ENCODE measurements around the gene TMEM108. TPM values are rescaled to one million over a fixed set of nuclear protein-coding genes. Genes with fewer than 3 reads are reported as not detected.

TMEM108 gene
- total and polyA plus RNA-seq, 11 donors, result 0.14 to 2.8 (median 0.57) TPM

- no peaks in the 10 kb centered on the region for H3K36me3 ChIP-seq
- H3K9me3 ChIP-seq, result peaks cover 0 to 13% (median 7%) of the 10 kb centered on the region in 12 donors
- DNase-seq, result no peak
- H3K4me1 ChIP-seq, result no peaks in the 10 kb centered on the region
- no peak overlapping the region for H3K4me3 ChIP-seq
- TF ChIP-seq CTCF (IDR thresholded peaks at IDR 0.05) (no peak), POLR2A (IDR thresholded peaks at IDR 0.05) (no peak)
- no peak for ATAC-seq
- 62 to 83% (median 70%) methylated on average over 3 of the region's 3 CpGs for WGBS, 4 donors
- no peak overlapping the region for H3K27ac ChIP-seq
- H3K27me3 ChIP-seq, result no peaks in the 10 kb centered on the region
- intact Hi-C loops (cut with DNase I), result no loop called here
Measured at GRCh38 chr3:133227813-133228212, 189.6 kb downstream of the TMEM108 start.

- ATAC-seq, result no peak
Measured at GRCh38 chr3:133230195-133230594, 192.0 kb downstream of the TMEM108 start.

GRCh38 chr3:133236901-133237300 lies 198.7 kb downstream of the TMEM108 start:
- intact Hi-C loops (cut with DNase I), result no loop called here
- no peak overlapping the region for H3K27ac ChIP-seq
- no peak for TF ChIP-seq CTCF (IDR thresholded peaks at IDR 0.05)
- no peak for TF ChIP-seq POLR2A (IDR thresholded peaks at IDR 0.05)
- no peaks in the 10 kb centered on the region for H3K36me3 ChIP-seq
- no peaks in the 10 kb centered on the region for H3K9me3 ChIP-seq
- H3K4me3 ChIP-seq, result no peak overlapping the region
- no peaks in the 10 kb centered on the region for H3K27me3 ChIP-seq
- peaks cover 0 to 17% (median 0%) of the 10 kb centered on the region in 12 donors for H3K4me1 ChIP-seq
- 89 to 96% (median 93%) methylated on average over 1 of the region's 1 CpG for WGBS, 4 donors
- DNase-seq (no peak), ATAC-seq (no peak)

More at GRCh38 chr3:133230195-133230594, 192.0 kb downstream of the TMEM108 start:
- Histone ChIP-seq H3K36me3 (no peaks in the 10 kb centered on the region), H3K4me1 (no peaks in the 10 kb centered on the region), H3K4me3 (no peak overlapping the region), H3K27ac (no peak overlapping the region), H3K9me3 (no peaks in the 10 kb centered on the region), H3K27me3 (no peaks in the 10 kb centered on the region)
- TF ChIP-seq POLR2A (IDR thresholded peaks at IDR 0.05), result no peak
- TF ChIP-seq CTCF (IDR thresholded peaks at IDR 0.05), result no peak
- DNase-seq, result no peak
- intact Hi-C loops (cut with DNase I), result no loop called here
- WGBS, 4 donors, result 54 to 72% (median 70%) methylated on average over 4 of the region's 4 CpGs

- ATAC-seq (peak in 2 of 4 donors; percentile 49 to 67), DNase-seq (peak in 1 of 5 donors; percentile 8)
- TF ChIP-seq CTCF (IDR thresholded peaks at IDR 0.05) (no peak), POLR2A (IDR thresholded peaks at IDR 0.05) (no peak)
- Histone ChIP-seq H3K27me3 (no peaks in the 10 kb centered on the region), H3K9me3 (no peaks in the 10 kb centered on the region), H3K4me3 (no peak overlapping the region), H3K36me3 (no peaks in the 10 kb centered on the region), H3K4me1 (peaks cover 0 to 17% (median 0%) of the 10 kb centered on the region in 12 donors), H3K27ac (peak overlapping the region in 1 of 12 donors; percentile 21)
- intact Hi-C loops (cut with DNase I), result no loop called here
Measured at GRCh38 chr3:133237380-133237779, 199.2 kb downstream of the TMEM108 start.

Measured in heart left ventricle (tissue), 16 donors.